Mesenteric fat pad (tissue), 1 donor: ENCODE measurements around the gene LMAN2L. TPM values are rescaled to one million over a fixed set of nuclear protein-coding genes. Genes with fewer than 3 reads are reported as not detected.

Source experiments
- DNase-seq: peaks from one replicate; pipeline ENCODE4 v3.0.0-alpha.2; 2020; ENCODE audit warnings: low spot score
- long read RNA-seq: library from polyadenylated mRNA; unstranded; transcript quantifications from one replicate; pipeline ENCODE4 v2.0.0, GENCODE V29; 2020
- total RNA-seq: library from RNA; stranded (reverse); fragmentation: NEBNext Ultra II Directional; extraction: Animal tissue kit (Norgen Biotek cat#: 25700); gene quantifications from one replicate; pipeline ENCODE4 v1.2.1, GENCODE V29; 2021
- donor health status: DM: yes; HTN: yes; CAD: no.

The LMAN2L gene, protein sequence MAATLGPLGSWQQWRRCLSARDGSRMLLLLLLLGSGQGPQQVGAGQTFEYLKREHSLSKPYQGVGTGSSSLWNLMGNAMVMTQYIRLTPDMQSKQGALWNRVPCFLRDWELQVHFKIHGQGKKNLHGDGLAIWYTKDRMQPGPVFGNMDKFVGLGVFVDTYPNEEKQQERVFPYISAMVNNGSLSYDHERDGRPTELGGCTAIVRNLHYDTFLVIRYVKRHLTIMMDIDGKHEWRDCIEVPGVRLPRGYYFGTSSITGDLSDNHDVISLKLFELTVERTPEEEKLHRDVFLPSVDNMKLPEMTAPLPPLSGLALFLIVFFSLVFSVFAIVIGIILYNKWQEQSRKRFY
- 10.2 TPM for total RNA-seq
- long read RNA-seq, transcript LMAN2L-201 (8 exons, 2,397 nt): major isoform, 78 of 91 reads
- long read RNA-seq, partial matches to known transcripts: 3 of 91 reads
- long read RNA-seq, other reads (novel, unspliced or antisense): 3 of 91 reads

DNA sequence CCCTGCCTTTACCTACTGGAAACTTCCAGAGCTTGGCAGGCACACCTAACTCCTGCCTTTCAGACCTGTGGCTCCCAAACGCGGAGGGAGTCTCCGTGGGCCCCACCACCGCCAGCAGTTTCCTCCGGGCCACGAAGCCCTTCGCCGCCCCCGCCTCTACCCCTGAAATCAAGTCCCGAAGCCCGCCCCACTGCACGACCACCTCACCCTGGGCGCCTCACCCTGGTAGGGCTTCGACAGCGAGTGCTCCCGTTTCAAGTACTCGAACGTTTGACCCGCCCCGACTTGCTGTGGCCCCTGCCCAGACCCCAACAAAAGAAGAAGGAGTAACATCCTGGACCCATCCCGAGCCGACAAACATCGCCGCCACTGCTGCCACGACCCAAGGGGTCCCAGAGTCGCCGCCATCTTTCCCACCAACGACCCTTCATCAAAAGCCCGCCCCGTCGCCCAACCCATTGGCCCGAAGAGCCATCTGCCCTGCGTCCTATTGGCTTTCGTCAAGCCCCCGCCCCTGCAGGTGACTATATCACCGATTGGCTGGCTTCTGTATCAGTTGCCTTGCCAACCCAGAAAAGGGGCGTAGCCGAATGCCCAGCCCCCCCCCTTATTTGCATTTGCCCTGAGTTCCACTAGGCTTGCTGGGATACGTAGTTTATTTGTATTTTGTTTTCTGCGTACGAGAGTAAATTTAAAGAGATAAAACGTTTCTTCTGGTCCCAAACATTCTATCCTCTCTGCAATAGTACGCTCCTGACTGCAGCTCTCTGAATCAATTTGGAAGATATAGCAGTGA lies at the start of gene LMAN2L:
TSS of gene LMAN2L (minus strand) at position 432 of the 796 bp plus-strand sequence. CDS start at position 408, 24 bp downstream.
- peak; percentile 97 for DNase-seq

DNA sequence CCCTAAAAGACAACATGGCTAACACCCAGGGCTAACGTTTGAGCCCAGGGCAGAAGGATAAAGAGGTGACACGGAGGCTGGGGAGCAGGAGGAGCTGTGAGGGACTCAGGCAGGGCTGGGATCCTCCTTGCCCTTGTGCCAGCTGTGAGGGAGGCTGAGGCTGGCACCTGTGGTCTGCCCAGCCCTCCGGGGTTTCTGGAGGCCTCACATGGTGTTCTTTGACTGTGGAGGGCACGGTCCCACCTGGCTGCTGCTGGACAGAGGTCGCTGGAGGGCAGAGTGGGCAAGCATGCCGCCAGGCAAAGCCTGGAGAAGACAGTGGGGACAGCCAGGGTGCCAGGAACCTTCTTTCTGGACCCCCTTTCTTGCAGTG lies 49.4 kb upstream of the LMAN2L start:
- no peak for DNase-seq

DNA sequence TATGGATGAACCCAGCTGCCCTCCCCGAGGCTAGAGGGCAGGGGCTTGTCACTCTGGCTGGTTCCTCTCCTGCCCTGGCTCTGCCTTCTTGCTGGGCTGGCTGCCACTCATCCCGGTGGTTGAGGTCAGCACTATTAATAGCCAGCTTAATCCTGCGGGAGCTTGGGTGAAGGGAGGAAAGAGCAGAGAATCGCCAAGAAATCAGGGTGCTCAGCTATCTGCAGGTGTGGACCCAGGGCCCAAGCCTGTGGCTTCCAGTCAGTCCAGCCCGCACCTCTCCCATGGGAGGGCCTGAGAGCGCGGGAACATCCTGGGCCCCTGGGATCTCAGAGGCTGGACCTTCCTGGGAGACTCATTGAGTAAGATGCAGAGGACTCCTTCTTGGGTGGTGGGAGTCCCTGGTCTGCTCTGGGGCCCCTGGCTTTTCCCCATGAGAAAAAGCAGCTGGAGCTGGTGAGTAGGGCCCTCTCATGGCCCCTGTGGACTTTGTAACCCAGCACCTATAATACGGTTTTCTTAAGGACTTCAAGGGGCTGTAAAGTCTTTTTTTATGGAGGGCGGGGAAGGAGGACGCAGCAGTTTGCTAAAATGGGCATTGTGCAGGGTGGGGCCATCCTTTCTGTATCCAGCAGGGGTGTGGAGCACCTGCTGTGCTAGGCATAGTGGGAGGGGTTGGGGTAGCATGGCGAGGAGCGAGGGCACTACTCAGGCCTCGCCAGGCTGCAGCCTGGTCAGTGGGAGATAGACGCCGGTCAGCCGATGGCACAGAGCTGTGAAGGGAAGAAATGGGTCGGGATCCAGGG lies 48.8 kb upstream of the LMAN2L start:
- DNase-seq: no peak

DNA sequence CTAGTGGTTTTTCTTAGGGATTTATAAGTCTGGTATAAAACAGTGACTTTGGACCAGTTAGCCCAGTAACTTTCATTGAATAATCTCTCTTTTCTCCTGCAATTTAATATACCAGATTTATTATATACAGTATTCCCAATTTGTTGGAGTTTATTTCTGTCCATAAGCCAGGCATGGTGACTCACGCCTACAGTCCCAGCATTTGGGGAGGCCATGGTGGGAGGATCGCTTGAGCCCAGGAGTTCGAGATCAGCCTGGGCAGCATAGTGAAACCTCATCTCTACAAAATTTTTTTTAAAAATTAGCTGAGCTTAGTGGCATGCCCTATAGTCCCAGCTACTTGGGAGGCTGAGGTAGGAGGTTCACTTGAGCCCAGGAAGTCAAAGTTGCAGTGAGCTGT lies 47.5 kb upstream of the LMAN2L start:
- no peak for DNase-seq

DNA sequence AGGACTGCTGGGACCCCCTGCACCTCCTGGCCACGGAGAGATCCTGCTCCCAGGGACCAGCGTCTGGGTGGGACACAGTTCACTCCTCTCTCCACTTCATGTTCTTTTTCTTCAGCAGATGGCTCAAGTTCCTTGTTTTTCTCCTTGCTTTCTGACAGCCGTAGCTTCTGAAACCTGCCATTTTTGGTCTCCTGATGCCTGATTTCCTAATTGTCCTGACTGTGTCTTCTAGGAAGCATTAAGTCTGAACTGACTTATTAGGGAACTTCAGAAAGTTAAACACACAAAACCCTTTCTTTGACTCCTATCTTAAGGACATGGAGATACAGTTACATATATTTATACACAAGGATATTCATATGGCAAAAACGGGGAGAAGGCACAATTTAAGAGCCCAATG lies 43.5 kb upstream of the LMAN2L start:
- no peak for DNase-seq

DNA sequence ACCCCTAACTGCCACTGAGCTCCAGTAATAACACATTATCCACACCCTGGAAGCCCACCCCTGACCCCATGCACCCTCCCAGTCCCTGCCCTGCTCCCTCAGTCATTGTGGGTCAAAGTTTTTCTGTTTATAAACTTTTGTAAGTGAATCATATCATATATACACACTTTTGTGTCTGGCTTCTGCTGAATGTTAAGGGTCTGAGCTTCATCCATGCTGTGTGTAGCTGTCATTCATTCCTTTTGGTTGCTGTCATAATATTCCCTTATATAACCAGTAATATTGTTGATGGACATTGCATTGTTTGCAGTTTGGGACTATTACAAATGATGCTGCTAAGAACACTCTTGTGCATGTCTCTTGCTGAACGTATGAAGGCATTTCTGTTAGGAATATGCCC lies 35.3 kb upstream of the LMAN2L start:
- no peak for DNase-seq

DNA sequence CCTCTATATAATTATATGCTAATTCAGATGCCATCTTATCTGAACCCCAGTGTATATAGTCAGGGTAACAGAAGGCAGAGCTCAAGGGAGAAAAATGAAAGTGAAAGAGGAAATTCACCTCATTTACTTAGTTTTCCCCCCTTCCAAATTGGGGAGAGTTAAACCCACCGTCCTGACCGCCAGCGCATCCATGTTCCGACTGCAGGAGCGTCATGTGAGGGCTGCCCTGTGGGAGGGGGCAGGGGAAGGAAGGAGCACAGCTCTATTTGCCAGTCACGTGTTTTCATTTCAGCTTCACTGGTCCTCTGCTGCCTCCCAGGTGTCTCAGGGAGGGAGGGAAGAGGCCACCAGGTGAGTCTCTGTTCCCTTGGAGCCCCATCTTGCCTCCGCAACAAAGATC lies 34.1 kb upstream of the LMAN2L start:
- DNase-seq: no peak

DNA sequence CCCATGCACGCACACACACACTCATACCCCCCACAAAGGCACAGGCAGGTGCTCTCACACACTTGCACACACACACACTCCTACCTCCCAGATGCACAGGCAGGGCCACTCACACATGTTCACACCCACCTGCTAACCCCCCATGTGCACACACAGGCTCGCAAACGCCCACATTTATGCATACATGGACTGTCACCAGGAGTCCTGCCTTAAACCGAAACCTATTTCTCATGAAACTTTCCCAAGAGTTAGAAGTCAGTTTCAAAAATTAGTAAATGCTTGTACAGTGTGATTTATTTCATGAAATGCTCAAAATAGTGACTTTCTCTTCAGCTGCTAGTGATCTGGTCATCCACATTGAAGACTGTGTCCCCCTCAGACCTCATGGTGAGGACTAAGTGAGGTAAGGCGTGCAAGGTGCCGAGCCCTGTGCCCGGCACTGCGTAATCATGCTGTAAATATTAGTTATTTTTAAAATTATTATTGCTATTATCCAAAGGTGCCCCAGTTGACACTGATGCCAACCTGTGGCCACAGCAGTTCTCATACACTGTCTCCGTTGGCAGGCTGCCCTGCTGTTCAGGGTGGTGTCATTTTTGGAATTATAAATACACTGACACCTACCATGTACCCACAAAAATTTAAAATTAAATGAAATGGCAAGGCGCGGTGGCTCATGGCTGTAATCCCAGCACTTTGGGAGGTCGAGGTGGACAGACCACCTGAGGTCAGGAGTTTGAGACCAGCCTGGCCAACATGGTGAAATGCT lies 33.2 kb upstream of the LMAN2L start:
- DNase-seq: no peak

DNA sequence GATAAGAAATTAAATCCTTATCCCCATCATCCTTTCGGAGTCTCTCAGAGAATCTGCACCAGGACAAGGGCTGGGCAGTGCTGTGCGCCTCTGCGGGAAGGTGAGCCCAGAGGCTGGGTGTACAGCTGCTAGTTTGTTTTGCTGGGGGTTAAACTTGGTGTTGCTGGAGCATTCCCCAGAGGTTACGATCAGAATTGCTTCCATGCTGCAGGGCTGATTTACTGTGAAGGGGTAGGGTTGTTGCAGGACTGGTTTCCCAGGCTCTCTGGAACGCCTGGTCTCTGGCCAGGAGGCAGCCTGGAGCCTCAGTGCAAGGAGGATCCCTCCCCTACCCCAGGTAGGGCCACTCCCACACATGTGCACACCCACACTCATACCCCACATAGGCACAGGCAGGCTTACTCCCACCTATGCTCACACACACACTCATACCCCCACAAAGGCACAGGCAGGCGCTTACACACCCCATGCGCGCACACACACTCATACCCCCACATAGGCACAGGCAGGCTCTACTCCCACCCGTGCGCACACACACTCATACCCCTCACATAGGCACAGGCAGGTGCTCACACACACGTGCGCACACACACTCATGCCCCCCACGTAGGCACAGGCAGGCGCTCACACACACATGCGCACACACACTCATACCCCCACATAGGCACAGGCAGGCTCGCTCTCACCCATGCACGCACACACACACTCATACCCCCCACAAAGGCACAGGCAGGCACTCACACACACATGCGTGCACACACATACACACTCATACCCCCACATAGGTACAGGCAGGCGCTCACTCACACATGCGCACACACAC lies 32.1 kb upstream of the LMAN2L start:
- no peak for DNase-seq

DNA sequence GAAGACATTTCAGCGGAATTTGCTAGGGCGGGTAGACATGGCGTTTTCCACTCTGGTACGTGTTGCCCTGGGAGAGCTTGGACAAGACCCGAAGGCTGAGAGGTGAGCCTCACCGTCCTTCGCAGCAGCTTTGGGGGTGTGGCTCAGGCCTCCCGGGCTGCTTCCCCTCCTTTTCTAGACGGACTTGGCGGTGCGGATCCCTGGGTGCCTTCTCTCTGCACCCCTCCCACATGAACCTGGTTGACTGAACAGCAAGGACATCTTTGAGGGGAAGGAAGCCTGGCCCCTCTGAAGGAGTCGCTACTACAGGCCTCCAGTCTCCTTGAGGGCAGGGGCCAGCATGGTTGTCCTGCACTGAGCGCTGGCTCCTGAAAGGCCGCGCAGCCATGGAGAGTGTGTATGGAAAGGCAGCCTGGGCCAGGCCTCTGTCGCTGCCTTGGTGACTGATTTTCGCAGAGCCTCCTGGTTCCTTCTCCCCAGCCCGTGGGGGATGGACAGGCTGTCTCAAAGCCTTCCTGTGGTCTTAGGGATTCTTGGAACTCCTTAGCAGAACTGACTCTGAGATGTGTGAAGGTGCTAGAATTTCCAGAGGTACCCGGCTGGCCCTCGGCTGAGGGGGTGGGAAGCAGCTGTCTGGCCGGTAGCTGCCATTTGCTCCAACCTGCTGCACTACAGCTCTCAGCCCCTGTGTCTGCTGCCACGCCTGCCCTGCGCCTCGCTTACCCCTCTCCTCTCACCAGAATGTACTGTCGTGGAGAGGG lies 30.8 kb upstream of the LMAN2L start:
- DNase-seq: no peak

DNA sequence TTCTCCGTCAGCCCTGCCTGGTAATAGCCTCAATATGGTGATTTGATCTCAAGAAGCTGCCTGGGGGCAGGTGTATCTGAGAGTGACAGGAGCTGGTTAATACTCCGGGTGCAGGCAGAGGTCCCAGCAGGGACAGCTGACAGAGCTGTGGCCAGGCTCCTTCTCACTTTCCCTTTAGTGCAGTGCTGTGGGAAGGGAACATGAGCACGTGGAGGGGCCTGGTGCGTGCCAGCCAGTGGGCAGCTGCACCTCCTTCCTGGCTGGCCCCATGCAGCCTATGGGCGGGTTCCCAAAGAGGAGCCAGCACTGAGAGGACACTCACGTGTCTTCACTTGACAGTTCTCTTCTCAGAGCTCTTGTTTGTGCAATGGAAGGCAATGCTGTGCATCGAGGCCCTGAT lies 29.9 kb upstream of the LMAN2L start:
- no peak for DNase-seq

DNA sequence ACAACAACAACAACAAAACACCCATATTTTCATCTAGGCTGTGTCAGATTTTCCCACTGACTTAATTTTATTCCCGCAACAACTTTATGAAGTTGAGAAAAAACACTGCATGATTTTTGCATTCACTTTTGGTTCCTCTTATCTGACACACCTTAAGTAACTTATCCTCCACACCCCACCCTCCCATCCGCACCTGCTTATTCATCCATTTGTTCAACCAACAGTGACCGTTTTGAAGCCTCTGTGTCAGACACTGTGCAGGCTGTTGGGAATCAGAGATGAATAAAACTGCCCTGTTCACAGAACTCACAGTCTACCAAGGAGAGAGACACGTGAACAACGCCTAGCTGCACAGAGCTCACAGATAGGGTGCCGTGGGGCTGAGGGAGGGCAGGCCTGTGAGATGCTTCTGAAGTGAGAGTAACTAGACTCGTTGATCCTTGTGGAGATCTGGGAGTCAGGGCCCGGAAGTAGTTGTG lies 28.3 kb upstream of the LMAN2L start:
- DNase-seq: no peak

DNA sequence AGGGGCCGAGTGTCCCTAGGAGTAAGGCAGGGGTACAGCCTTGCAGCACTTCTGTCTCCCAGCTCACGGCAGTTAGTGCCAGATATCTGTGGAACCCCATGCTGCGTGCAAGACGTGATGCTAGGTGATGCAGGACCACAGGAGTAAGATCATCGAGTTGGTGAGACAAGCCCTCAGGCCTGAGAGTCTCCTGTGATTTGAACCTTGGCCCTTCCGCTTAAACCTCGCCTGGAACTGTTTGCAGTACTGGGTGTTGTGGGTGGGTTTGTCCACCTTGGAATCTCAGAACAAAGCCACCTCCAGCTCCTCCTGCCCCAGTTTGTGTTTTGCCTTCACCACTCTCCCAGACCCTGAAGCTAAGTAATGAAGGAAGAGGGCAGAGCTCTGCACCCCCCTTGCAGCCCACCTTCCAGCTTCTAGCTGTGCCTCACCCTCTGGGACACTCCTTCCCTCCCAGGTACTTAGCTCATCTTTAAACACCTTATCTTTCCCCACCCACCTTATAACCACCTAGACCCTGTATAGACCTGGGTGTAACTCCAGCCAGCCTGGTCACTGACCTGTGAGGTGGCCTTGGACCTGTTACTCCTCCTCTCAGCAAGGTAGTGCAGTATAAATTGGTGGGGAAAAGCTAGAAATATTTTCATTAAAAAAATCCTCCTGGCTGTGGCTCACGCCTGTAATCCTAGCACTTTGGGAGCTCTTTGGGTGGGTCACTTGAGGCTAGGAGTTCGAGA lies 27.4 kb upstream of the LMAN2L start:
- no peak for DNase-seq

DNA sequence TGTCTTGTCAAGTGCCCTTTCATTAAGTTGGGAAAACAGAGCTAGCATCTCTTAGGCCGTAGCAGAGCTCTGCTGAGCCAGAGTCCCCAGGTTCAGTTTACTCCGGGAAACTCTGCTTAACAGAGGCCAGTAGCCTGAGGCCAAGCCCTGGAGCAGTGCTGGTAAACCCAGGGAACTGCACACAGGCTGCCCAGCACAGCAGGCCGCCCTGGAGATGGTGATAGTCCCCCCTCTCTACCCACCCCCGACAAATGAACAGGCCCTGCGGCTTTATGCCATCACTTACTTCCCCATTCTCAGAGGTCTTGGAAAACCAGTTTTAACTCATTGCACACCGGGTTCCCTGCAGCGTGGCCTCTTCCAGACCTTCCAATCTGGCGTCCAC lies 24.4 kb upstream of the LMAN2L start:
- DNase-seq: no peak

DNA sequence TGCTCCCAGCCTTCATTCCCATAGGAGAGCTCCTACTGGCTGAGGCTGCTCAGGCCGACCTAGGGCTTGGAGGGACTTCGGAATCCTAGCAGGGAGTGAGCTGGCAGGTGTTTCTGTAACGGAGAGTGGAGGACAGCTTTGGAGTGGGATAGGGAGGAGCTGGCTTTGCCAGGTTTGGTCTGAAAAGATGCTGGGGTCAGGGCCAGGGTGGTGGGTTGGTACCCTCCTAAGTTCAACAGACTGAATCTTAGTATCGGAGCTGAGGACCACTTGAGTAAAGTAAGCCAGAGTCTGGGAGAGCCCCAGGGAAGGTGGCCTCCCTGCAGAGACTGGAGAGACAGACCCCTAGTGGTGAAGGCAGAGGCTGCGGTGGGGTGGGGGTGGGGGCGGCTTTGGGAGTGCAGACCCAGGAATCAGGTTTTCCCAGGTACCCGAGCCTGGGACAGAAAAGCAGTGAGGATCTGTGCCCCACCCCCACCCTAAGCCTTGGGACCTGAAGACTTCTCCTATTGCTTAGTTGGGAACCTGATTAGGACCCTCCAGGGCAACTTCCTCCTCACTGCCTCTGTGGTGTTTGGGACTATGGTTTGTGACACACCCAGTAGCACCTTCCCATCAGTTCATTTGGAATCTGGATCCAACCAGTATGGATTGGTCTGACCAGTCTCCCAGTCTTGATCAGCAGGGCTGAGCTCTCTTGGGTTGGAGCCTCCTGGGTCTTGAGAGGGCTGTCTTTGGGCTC lies 23.8 kb upstream of the LMAN2L start:
- no peak for DNase-seq

DNA sequence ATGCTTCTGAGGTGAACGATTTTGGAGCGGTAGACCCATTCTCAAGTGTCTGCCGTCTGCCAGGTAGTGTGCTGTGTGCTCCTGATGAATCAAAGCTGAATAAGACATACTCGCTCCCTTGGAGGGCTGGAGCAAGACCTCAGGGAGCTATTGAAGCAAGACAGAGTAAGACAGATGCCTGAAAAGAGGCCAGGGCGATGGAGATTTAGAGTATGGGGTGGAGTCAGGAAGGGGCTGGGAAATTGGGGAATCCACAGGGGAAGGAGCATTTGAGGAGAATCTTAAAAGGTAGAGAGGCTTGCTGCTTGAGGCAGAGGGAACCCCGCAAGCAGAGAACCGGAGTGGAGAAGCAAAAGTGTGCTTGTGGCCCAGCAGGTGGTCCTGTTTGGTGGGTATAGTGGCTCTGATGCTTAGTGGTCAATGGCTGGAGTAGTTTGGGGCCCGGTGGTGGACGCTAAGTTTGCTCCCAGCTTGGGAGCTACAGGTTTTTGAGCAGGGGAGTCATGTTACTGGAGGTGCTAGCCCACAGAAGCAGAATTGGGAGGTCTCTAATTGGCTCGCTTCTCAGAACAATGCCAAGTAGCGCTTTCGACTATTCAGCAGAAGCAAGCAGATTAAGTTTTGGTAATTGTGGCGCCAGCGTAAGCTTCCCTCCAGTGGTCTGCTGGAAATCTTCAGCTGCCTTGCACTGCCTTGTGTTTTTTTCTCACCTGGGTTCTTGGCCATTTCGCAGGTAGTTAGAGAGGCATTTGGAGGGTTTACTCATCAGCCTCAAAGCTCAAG lies 22.9 kb upstream of the LMAN2L start:
- no peak for DNase-seq
